H9 (cell line): ENCODE data around the gene NQO1. TPM values are rescaled to one million over a fixed set of nuclear protein-coding genes. Genes with fewer than 3 reads are reported as not detected.

Experiments used
- DNase-seq: peaks from one replicate; pipeline ENCODE4 v3.0.0-alpha.2; 2017
- H2AFZ ChIP-seq: one replicate; pipeline ENCODE4 v1.6.1; 2013; ENCODE audit warnings: mild to moderate bottlenecking, low read length, control low read depth, moderate library complexity
- H2AK5ac ChIP-seq: 2 replicates; pipeline ENCODE4 v1.6.1; 2013; ENCODE audit warnings: low read length, control low read depth, mixed read lengths; ENCODE audit not compliant: insufficient read length
- H2BK120ac ChIP-seq: one replicate; pipeline ENCODE4 v1.6.1; 2013; ENCODE audit warnings: low read depth, mild to moderate bottlenecking, low read length, control low read depth, inconsistent platforms; ENCODE audit not compliant: poor library complexity, severe bottlenecking
- H2BK12ac ChIP-seq: 2 replicates; pipeline ENCODE4 v1.6.1; 2013; ENCODE audit warnings: low read length, control low read depth, mixed read lengths, low read depth; ENCODE audit not compliant: insufficient read length
- H2BK15ac ChIP-seq: 2 replicates; pipeline ENCODE4 v1.6.1; 2013; ENCODE audit warnings: low read depth, low read length, control low read depth
- H2BK20ac ChIP-seq: one replicate; pipeline ENCODE4 v1.6.1; 2013; ENCODE audit warnings: low read depth, mild to moderate bottlenecking, low read length, control low read depth, inconsistent platforms; ENCODE audit not compliant: poor library complexity, severe bottlenecking
- H2BK5ac ChIP-seq: 2 replicates; pipeline ENCODE4 v1.6.1; 2013; ENCODE audit warnings: low read length, control low read depth, mixed read lengths; ENCODE audit not compliant: insufficient read length
- H3K14ac ChIP-seq: 2 replicates; pipeline ENCODE4 v1.6.1; 2013; ENCODE audit warnings: low read length, control low read depth; ENCODE audit not compliant: insufficient read depth
- H3K18ac ChIP-seq: 2 replicates; pipeline ENCODE4 v1.6.1; 2013; ENCODE audit warnings: low read depth, mild to moderate bottlenecking, mixed read lengths, low read length, control low read depth; ENCODE audit not compliant: insufficient read length
- H3K23ac ChIP-seq: 2 replicates; pipeline ENCODE4 v1.6.1; 2013; ENCODE audit warnings: low read length, control low read depth, mixed read lengths, low read depth; ENCODE audit not compliant: insufficient read length
- H3K23me2 ChIP-seq: 2 replicates; pipeline ENCODE4 v1.6.1; 2013; ENCODE audit warnings: low read depth, mild to moderate bottlenecking, mixed read lengths, low read length, control low read depth; ENCODE audit not compliant: insufficient read length, poor library complexity, severe bottlenecking
- H3K27ac ChIP-seq: 2 replicates; pipeline ENCODE4 v1.5.1; 2013; ENCODE audit warnings: low read length, control low read depth, mixed read lengths, low read depth; ENCODE audit not compliant: insufficient read length
- H3K27me3 ChIP-seq: 2 replicates; pipeline ENCODE4 v1.6.1; 2013; ENCODE audit warnings: low read length, control low read depth, inconsistent platforms; ENCODE audit not compliant: insufficient read depth
- H3K4ac ChIP-seq: 2 replicates; pipeline ENCODE4 v1.6.1; 2013; ENCODE audit warnings: low read depth, mild to moderate bottlenecking, control low read depth, inconsistent platforms, low read length, moderate library complexity
- H3K4me1 ChIP-seq: 2 replicates; pipeline ENCODE4 v1.6.1; 2013; ENCODE audit warnings: low read length, control low read depth, inconsistent platforms; ENCODE audit not compliant: insufficient read depth
- H3K4me2 ChIP-seq: 2 replicates; pipeline ENCODE4 v1.6.1; 2013; ENCODE audit warnings: low read length, control low read depth, mixed read lengths; ENCODE audit not compliant: insufficient read length, insufficient read depth
- H3K56ac ChIP-seq: 2 replicates; pipeline ENCODE4 v1.6.1; 2013; ENCODE audit warnings: low read depth, mild to moderate bottlenecking, mixed read lengths, low read length, control low read depth; ENCODE audit not compliant: insufficient read length
- H3K79me1 ChIP-seq: 2 replicates; pipeline ENCODE4 v1.6.1; 2013; ENCODE audit warnings: low read depth, mild to moderate bottlenecking, moderate library complexity, low read length, control low read depth, inconsistent platforms; ENCODE audit not compliant: insufficient read depth, poor library complexity, severe bottlenecking
- H3K79me2 ChIP-seq: 2 replicates; pipeline ENCODE4 v1.6.1; 2013; ENCODE audit warnings: low read length, control low read depth, inconsistent platforms; ENCODE audit not compliant: insufficient read depth
- H3K9ac ChIP-seq: 2 replicates; pipeline ENCODE4 v1.6.1; 2013; ENCODE audit warnings: low read length, control low read depth, mixed read lengths; ENCODE audit not compliant: insufficient read length; ENCODE audit errors: extremely low read depth
- H3K9me3 ChIP-seq: one replicate; pipeline ENCODE4 v1.6.1; 2013; ENCODE audit warnings: low read depth, low read length, inconsistent platforms; ENCODE audit not compliant: control insufficient read depth
- H3T11ph ChIP-seq: one replicate; pipeline ENCODE4 v1.6.1; 2013; ENCODE audit warnings: mild to moderate bottlenecking, low read length, control low read depth, inconsistent platforms
- H4K20me1 ChIP-seq: one replicate; pipeline ENCODE4 v1.6.1; 2013; ENCODE audit not compliant: control insufficient read depth, insufficient read length, insufficient read depth
- H4K5ac ChIP-seq: 2 replicates; pipeline ENCODE4 v1.6.1; 2013; ENCODE audit warnings: low read depth, mild to moderate bottlenecking, mixed read lengths, low read length, control low read depth; ENCODE audit not compliant: insufficient read length
- H4K8ac ChIP-seq: replicated peaks from 2 replicates; pipeline ENCODE4 v1.6.1; 2013; ENCODE audit warnings: low read length, control low read depth, mixed read lengths, low read depth; ENCODE audit not compliant: insufficient read length
- H4K91ac ChIP-seq: 2 replicates; pipeline ENCODE4 v1.6.1; 2013; ENCODE audit warnings: low read depth, mild to moderate bottlenecking, moderate library complexity, mixed read lengths, low read length, control low read depth; ENCODE audit not compliant: insufficient read length
- H3K27ac Mint-ChIP-seq, 3 experiments: 2 replicates in 2 of 3; 3 replicates in 1 of 3; pipeline ENCODE4 v1.8.0; 2020 to 2021; ENCODE audit warnings: mixed read lengths in 3 of 3, mild to moderate bottlenecking in 1 of 3, moderate library complexity in 1 of 3
- H3K27me3 Mint-ChIP-seq: 2 replicates; pipeline ENCODE4 v1.8.0; 2021; ENCODE audit warnings: low read depth, mild to moderate bottlenecking, moderate library complexity, mixed read lengths
- H3K36me3 Mint-ChIP-seq, 3 experiments: 2 replicates in 2 of 3; 3 replicates in 1 of 3; pipeline ENCODE4 v1.8.0; 2020 to 2021; ENCODE audit warnings: low read depth in 3 of 3, mixed read lengths in 3 of 3; ENCODE audit not compliant: insufficient read depth in 1 of 3
- H3K4me1 Mint-ChIP-seq, 2 experiments: 2 replicates each; pipeline ENCODE4 v1.8.0; 2020; ENCODE audit warnings: mixed read lengths in 2 of 2
- H3K4me3 Mint-ChIP-seq, 2 experiments: 2 replicates in 1 of 2; 3 replicates in 1 of 2; pipeline ENCODE4 v1.8.0; 2020 to 2021; ENCODE audit warnings: mild to moderate bottlenecking in 2 of 2, mixed read lengths in 2 of 2, moderate library complexity in 1 of 2
- H3K9me3 Mint-ChIP-seq, 2 experiments: 2 replicates in 1 of 2; 3 replicates in 1 of 2; pipeline ENCODE4 v1.8.0; 2020; ENCODE audit warnings: mild to moderate bottlenecking in 2 of 2, mixed read lengths in 2 of 2, moderate library complexity in 1 of 2
- WGBS: extraction: QIAGEN DNeasy Blood & Tissue Kit; methylation state at CpG from one replicate; pipeline ENCODE4 v1.1.7; 2013; ENCODE audit warnings: missing lambda C conversion rate, low lambda C conversion rate, mixed read lengths; ENCODE audit not compliant: insufficient read length; ENCODE audit errors: extremely low coverage; 5-methylcytosine and 5-hydroxymethylcytosine counted together
- total RNA-seq: library from RNA; stranded (reverse); gene quantifications from 2 replicates; pipeline ENCODE4 v1.2.1, GENCODE V29; 2021
- TF ChIP-seq, protein P1 (sequence below): fragments of 200-600 bp; sonication (generic); conservative IDR thresholded peaks from 3 replicates; pipeline ENCODE4 v1.8.0; 2021; ENCODE audit warnings: antibody characterized with exemption, mild to moderate bottlenecking

Gene NQO1
- total RNA-seq, 1 experiment from 2014 or later: 64.6 TPM

DNA sequence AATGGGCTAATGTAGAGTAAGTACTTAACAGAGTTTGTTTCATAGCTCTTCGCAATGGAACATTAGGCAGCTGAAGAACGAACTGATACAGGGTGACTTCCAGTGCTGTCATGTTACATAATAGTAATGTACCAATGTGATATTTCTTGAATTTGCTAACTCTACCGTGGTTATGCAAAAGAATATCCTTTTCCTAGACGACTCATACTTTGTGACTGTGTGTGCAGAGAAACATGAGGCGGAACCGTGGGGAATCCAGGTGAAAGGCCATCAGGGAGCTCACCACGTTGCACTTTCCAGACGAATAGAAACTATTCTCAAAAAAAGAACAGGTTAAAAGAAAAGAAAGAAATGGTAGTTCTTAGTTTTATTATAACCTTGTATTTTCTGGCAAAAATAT, 15.2 kb upstream of the NQO1 start:
- Histone ChIP-seq H3K23me2 (no peaks in the 10 kb centered on the region), H3K79me1 (no peaks in the 10 kb centered on the region), H4K5ac (no peak overlapping the region), H2AFZ (no peak overlapping the region), H3K27me3 (no peaks in the 10 kb centered on the region), H3K27ac (no peak overlapping the region), H2BK12ac (no peak overlapping the region), H2BK20ac (no peak overlapping the region), H3K14ac (no peak overlapping the region), H2BK5ac (no peak overlapping the region), H3K4ac (no peak overlapping the region), H4K8ac (no peak overlapping the region), H3K9ac (no peak overlapping the region), H3K18ac (no peak overlapping the region), H3K9me3 (no peaks in the 10 kb centered on the region), H2AK5ac (no peak overlapping the region), H3T11ph (no peak overlapping the region), H3K4me1 (no peaks in the 10 kb centered on the region), H3K79me2 (no peaks in the 10 kb centered on the region), H3K23ac (no peak overlapping the region), H2BK120ac (no peak overlapping the region), H4K91ac (no peak overlapping the region), H3K4me2 (no peak overlapping the region), H4K20me1 (no peaks in the 10 kb centered on the region), H2BK15ac (no peak overlapping the region), H3K56ac (no peak overlapping the region)
- no CpG with 5 or more reads among the region's 8 CpGs for WGBS
- Mint-ChIP-seq H3K27ac (no peak overlapping the region), H3K27me3 (peaks cover 1% of the 10 kb centered on the region; the same call in 1 of the 2 replicates), H3K4me3 (no peak overlapping the region; a peak in 1 of 5 replicates), H3K4me1 (no peaks in the 10 kb centered on the region), H3K36me3 (peaks cover 45 to 72% (median 61%) of the 10 kb centered on the region in 3 experiments; a peak in 6 of 7 replicates), H3K9me3 (no peaks in the 10 kb centered on the region)
- no peak for DNase-seq
- TF ChIP-seq, protein P1, sequence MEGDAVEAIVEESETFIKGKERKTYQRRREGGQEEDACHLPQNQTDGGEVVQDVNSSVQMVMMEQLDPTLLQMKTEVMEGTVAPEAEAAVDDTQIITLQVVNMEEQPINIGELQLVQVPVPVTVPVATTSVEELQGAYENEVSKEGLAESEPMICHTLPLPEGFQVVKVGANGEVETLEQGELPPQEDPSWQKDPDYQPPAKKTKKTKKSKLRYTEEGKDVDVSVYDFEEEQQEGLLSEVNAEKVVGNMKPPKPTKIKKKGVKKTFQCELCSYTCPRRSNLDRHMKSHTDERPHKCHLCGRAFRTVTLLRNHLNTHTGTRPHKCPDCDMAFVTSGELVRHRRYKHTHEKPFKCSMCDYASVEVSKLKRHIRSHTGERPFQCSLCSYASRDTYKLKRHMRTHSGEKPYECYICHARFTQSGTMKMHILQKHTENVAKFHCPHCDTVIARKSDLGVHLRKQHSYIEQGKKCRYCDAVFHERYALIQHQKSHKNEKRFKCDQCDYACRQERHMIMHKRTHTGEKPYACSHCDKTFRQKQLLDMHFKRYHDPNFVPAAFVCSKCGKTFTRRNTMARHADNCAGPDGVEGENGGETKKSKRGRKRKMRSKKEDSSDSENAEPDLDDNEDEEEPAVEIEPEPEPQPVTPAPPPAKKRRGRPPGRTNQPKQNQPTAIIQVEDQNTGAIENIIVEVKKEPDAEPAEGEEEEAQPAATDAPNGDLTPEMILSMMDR: no peak
